ENCODE data around the gene KRT26. TPM values are rescaled to one million over a fixed set of nuclear protein-coding genes. Genes with fewer than 3 reads are reported as not detected.

KRT26 gene, protein sequence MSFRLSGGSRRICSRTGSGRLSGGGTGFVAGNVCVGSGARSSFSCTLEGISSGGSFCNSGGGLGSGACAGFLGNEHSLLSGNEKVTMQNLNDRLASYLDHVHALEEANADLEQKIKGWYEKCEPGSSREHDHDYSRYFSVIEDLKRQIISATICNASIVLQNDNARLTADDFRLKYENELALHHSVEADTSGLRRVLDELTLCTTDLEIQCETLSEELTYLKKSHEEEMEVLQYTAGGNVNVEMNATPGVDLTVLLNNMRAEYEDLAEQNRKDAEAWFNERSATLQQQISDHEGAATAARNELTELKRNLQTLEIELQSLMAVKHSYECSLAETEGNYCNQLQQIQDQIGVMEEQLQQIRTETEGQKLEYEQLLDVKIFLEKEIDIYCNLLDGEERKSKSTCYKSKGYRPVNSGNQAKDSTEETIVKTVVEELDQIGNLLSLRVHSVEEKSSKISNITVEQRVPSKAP
- total RNA-seq (2021; fragmentation: NEBNext Ultra II Directional; extraction: Animal tissue kit (Norgen Biotek cat#: 25700)) (not detected in 2 replicates), polyA plus RNA-seq (2011; rRNA removed) (not detected in 2 replicates), polyA minus RNA-seq (2011; rRNA and poly(A)+ RNA removed) (not detected in 2 replicates)
- not detected for polyA plus RNA-seq (2011; cell fraction: cytosol; rRNA removed)
- not detected for polyA plus RNA-seq (2011; cell fraction: nucleus; rRNA removed)
- polyA plus RNA-seq (2012, experiment 1 of 2) = not detected in 4 replicates
- not detected for polyA plus RNA-seq (2012, experiment 2 of 2)
- polyA plus RNA-seq (2013, experiment 1 of 2) = not detected
- polyA plus RNA-seq (2013, experiment 2 of 2) = not detected
- polyA minus RNA-seq (2011; cell fraction: cytosol; rRNA and poly(A)+ RNA removed) = not detected
- polyA minus RNA-seq (2011; cell fraction: nucleus; rRNA and poly(A)+ RNA removed) = not detected
- long read RNA-seq, experiment 1 = 0 reads
- long read RNA-seq, experiment 2 = 0 reads

DNA sequence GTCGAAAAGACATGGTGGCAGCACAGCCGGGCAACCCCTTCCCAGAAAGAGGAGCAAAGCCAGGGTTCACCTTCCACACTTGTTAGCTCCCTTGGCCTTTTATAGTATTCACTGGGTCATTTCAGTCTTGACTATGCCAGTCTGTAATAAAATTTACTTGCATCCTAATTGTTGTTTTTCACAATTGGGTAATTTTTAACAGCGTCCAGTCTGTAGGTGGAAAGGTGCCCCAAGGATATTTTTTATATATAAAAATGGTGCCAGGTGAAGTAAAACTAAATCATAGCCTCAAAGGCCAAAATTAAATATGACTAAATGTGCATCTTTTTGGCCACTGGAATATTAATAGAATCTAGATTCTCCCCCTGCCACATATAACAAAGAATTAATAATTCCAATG, at the start of gene KRT26:
KRT26 (minus strand) TSS at position 101 of the 400 bp plus-strand sequence; CDS start at position 13, 88 bp downstream.
- no peak within 1 kb of the TSS for H2AFZ ChIP-seq (ENCODE audit: low read length)
- H3K14ac ChIP-seq (ENCODE audit: insufficient read length) = no peak within 1 kb of the TSS
- ChIA-PET POLR2A (ENCODE audit: partially characterized antibody) (no interaction called here), CTCF (ENCODE audit: partially characterized antibody) (interaction anchor here (1.2 kb wide), 1 partner anchor 11 kb away, joined by 3 read pairs; no protein-coding TSS in a partner anchor)
- H2BK12ac ChIP-seq (ENCODE audit: low read depth, low read length) = no peak within 1 kb of the TSS
- 87% methylated on average over 3 of the region's 3 CpGs; no CpG with 5 or more reads in 1 of the 2 experiments for WGBS, 2 experiments (ENCODE audit: extremely low coverage in 1 of 2, insufficient coverage in 1 of 2, insufficient read length in 1 of 2, insufficient replicate concordance in 2 of 2, low coverage in 1 of 2, low lambda C conversion rate in 2 of 2, missing lambda C conversion rate in 1 of 2)
- DNase-seq (ENCODE audit: low read depth in 1 of 2, low spot score in 2 of 2) (no peak), FAIRE-seq (no peak)
- H4K91ac ChIP-seq (replicated peaks; ENCODE audit: insufficient read length, low read length) = no peak within 1 kb of the TSS
- H4K8ac ChIP-seq (ENCODE audit: extremely low read depth, insufficient read depth, low read length) = no peak within 1 kb of the TSS
- H2AK5ac ChIP-seq (ENCODE audit: low read depth, low read length) = no peak within 1 kb of the TSS
- H3K4me1 ChIP-seq (replicated peaks in 1 of 4; ENCODE audit: control insufficient read depth in 3 of 4, insufficient read depth in 4 of 4, low read length in 3 of 4) = no peaks in the 10 kb centered on the region
- H4K5ac ChIP-seq (ENCODE audit: insufficient read length, low read depth, low read length) = no peak within 1 kb of the TSS
- no peak within 1 kb of the TSS for H3K9ac ChIP-seq (replicated peaks in 1 of 4; ENCODE audit: extremely low read depth in 1 of 4, low read depth in 3 of 4, low read length in 3 of 4)
- H2BK5ac ChIP-seq (ENCODE audit: low read depth, low read length) = no peak within 1 kb of the TSS
- no peaks in the 10 kb centered on the region for H3K9me3 ChIP-seq (ENCODE audit: insufficient read depth in 2 of 2, low read depth in 1 of 2, low read length in 1 of 2)
- no peak within 1 kb of the TSS for H3K4me3 ChIP-seq (ENCODE audit: extremely low read depth in 1 of 4, insufficient read depth in 2 of 4, low read depth in 3 of 4, low read length in 4 of 4)
- no peak within 1 kb of the TSS for H2BK20ac ChIP-seq (ENCODE audit: low read length)
- H3K36me3 ChIP-seq (ENCODE audit: control insufficient read depth in 2 of 4, insufficient read depth in 4 of 4, low read length in 3 of 4) = no peaks in the 10 kb centered on the region
- no peak for TF ChIP-seq TAF7 (optimal IDR thresholded peaks at IDR 0.05; ENCODE audit: borderline replicate concordance, low read depth, low read length)
- no peak for TF ChIP-seq RXRA (IDR thresholded peaks at IDR 0.05; ENCODE audit: insufficient read depth, low read depth, low read length)
- TF ChIP-seq YY1 (IDR thresholded peaks at IDR 0.05; ENCODE audit: low read depth, low read length) = no peak
- H4K20me1 ChIP-seq (replicated peaks in 1 of 2; ENCODE audit: control insufficient read depth in 1 of 2, insufficient read depth in 2 of 2, low read length in 2 of 2) = no peaks in the 10 kb centered on the region
- H3K56ac ChIP-seq (replicated peaks; ENCODE audit: insufficient read length, low read depth, low read length) = no peak within 1 kb of the TSS
- H3K27ac ChIP-seq (ENCODE audit: low read depth, low read length) = no peak within 1 kb of the TSS
- H3K4ac ChIP-seq (replicated peaks; ENCODE audit: insufficient read length, low read depth, low read length) = no peak within 1 kb of the TSS
- H2BK120ac ChIP-seq (replicated peaks; ENCODE audit: low read depth, low read length) = no peak within 1 kb of the TSS
- no peak within 1 kb of the TSS for H3K18ac ChIP-seq (ENCODE audit: extremely low read depth, low read length)
- H3K79me1 ChIP-seq (ENCODE audit: low read depth, low read length) = no peaks in the 10 kb centered on the region
- H3K23me2 ChIP-seq (ENCODE audit: low read depth, low read length) = no peaks in the 10 kb centered on the region
- H3K27me3 ChIP-seq (replicated peaks in 1 of 4; ENCODE audit: control insufficient read depth in 3 of 4, extremely low read depth in 1 of 4, insufficient read depth in 3 of 4, low read length in 3 of 4) = no peaks in the 10 kb centered on the region; a peak in 1 of 7 replicates
- no peak within 1 kb of the TSS for H3K4me2 ChIP-seq (ENCODE audit: insufficient read depth in 1 of 2, low read depth in 2 of 2, low read length in 2 of 2)
- no peak within 1 kb of the TSS for H2BK15ac ChIP-seq (ENCODE audit: low read length)
- H3K79me2 ChIP-seq (ENCODE audit: control insufficient read depth in 1 of 2, insufficient read depth in 2 of 2, low read length in 2 of 2) = no peaks in the 10 kb centered on the region
- H3K23ac ChIP-seq (ENCODE audit: insufficient read length) = no peak within 1 kb of the TSS
